ENCODE data around the gene KCNIP1.

DNA sequence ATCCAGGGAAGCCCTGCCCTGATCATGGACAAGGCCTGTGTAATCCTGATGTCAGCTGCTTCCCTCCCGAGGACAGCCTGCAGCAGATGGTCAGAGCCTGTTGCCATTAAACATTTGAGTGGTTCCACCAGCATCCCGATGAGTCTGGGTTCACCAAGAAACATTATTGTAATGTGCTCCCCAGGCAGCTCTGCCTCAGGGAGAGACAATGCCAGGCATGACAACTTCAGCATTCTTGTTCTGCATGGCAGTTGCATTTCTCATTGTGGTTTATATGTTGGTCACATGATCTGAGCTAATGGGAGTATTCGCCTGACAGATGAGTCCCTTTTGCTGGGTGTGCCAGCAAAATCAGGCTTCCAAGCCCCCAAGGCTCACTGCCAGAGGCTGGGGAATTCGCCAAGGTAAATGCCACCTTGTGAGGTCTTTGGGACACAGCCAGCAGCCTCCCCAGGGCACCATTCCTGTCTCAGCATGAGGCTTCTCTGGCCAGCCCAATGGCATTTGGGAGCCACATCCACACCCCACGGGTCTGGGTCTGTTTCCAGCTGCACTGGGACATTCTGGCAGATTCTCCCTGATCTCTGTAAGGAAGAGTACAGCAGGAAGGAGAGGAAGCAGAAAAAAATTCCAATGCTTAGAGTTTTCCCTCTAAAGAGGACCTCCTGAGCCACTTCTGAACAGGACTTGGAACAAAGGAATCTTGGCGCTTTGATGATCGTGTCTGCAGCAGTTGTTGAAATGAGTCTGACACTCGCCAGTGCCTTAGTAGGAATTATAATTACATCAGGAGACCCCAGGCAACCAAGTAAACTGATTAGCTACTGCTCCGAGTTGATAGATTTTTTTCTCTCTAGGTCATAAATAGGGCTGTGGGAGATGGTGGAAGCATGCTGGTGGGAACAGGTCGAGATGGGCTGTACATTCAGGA, 18.7 kb downstream of the KCNIP1 start:
- TF ChIP-seq CTCF (IDR thresholded peaks at IDR 0.05; ENCODE audit: low read depth, low read length) (no peak), POLR2A (IDR thresholded peaks at IDR 0.05; ENCODE audit: extremely low read depth, insufficient read length) (no peak), MAX (IDR thresholded peaks at IDR 0.05; ENCODE audit: low read depth, low read length) (no peak), MYC (IDR thresholded peaks at IDR 0.05; ENCODE audit: low read depth, low read length) (no peak)

All from NB4 (cell line).